HCEC 1CT (cell line): Measurements from ENCODE around the gene CAPRIN1.

Experiments used
- DNase-seq: peaks from one replicate; pipeline ENCODE4 v3.0.0-alpha.2; 2017

The CAPRIN1 gene

DNA sequence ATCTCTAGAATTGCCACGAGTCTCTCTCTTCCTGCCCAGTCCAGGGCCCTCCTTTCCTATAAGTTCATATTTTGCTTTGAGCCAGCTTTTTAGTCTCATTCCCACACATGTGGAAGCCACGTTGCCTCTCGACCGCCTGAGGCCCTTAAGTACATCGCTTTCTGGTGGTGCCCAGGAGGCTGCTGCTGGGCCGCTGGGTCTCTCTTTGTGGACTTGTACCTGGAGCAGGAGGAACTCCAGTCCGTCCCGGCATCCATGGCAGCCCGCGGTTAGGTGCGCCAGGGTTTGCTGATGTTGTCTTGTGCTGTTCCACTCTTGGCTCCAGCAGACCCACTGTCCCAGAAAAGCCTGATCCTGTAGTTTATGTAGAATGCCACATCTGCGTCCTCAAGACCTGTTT, 94.9 kb downstream of the CAPRIN1 start:
- DNase-seq, result no peak

DNA sequence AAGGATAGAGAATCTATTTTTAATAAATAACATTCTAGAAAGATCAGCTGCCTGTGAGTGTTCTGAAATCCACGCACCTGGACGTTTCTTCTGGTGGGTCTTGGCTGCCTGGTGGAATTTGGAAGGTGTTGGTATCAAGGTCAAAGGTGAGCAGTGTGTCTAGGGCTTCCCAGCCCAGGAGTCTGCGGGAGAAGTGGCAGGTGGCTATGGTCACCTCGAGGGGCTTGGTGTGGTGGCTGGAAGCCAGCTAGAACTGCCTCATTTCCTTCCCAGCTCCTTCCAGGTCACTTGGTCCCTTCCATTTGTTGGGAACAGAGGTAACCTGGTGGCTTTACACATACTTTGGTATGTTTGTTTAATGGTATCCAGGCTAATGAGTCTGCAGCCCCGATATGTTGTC, 95.3 kb downstream of the CAPRIN1 start:
- no peak for DNase-seq

DNA sequence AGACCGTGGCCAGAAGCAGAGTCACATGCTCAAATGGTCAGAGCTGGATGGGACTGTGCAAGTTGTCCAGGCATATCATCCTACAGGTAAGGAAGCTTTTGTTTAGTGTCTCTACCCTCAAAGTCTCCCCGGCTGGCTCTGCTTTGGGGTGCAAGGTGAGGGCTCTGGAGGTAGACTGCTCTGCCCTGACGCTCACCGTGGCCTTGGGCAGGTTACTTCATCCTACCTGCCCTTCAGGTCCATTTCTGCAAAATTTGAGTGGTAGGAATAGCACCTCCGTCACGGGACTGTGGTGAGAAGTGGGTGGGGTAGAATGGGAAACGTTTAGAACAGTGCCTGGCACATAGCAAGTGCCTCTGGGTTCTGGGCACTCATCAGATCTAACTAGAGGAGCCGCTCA, 96.0 kb downstream of the CAPRIN1 start:
- no peak for DNase-seq

DNA sequence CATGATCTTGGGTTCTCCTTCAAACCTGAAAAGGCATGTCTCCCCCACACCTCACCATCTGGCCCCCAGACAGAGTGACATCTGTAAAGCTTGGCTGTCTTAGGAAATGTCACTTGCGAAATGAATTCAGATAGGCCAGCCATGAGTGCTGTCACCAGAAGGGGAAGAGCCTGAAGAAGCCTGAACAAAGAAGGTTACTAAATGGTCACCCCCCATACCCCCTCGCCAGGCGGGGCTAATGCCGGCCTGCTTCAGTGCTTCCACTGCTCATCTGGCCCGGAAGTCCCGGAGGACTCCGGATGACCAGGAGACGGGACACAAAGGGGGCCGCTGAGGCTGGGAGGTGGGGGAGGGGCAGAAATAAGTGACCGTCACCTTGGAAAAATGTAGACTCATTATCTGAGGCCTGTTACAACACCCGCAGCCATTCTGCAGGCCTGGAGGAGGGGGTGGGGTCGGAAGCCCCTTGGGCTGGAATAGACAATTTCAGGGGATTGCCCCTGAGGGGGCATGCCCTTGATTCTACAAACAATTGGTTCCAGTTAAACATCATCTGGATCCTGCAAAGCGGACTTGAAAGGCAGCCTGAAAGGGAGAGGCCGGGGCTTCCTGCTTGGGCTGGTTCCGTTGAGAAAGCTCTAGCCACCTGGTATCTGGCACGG, 97.1 kb downstream of the CAPRIN1 start:
- no peak for DNase-seq

DNA sequence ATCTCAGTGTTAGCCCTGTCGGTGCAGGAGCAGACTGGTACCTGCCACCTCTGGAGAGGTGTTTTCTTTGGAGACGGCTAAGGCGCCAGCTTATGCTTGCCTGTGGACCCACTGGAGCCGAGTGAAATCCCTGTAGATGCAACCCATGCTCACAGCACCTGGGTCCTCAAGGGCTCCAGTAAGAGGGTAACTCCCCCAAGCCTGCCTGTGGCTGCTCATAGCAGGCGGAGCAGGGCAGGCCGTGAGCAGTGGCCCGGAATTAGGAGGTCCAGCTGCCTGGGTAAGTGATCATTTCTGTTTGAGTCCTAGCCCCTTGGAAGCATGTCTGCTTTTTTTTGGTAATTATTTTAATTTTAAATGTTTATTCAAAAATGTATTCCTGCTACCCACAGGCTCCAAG, 97.7 kb downstream of the CAPRIN1 start:
- no peak for DNase-seq

DNA sequence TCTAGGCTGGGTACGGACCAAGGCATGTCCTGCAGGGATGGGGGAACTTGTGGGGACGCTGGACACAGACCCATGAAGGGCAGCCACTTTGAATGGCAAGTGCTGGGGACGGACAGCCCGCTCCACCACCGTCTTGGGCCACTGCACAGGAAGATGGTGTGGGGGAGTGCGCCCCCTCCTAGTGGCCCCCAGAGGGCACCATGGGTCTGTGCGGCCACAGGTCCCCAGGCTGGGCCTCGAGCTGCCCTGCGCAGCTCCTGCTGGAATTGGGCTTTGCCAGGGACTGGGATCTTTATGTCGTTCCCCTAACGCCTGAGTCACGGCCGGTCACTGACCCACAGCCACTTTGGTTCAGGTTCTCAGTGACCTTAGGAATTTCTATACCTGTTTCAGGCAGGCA, 98.3 kb downstream of the CAPRIN1 start:
- DNase-seq, result no peak

DNA sequence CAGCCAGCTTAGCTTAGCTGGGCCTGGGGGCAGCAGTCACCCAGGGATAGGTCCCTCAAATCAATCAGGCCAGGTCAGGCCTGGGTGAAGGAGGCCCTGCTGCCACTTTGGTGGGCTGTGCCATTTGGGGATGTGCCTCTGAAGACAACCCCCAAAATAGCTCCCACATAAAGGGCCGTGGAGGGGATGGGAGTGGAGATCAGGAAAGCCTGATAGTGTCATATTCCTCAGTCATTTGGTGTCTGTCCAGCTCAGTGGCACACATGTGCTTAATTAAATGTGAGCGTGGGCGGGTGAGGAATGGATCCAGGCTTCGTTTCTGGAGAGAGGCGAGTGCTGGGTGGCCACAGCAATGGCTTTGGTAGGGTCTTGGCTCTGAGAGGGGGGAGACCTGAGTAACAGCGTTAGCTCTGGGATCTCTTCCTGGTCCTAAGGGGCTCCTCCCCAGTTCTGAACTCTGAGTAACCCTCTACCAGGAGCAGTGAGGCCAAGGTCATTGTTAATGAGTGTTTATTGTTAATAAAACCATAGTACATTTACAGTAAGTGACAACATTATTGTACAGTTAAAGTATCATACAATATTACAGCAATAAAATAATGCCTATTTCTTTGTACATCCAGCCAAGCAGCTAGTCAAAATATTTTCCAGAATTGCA, 99.1 kb downstream of the CAPRIN1 start:
- DNase-seq, result no peak
